Measurements from ENCODE around the gene PHACTR1.

- TF ChIP-seq CTCF (IDR thresholded peaks at IDR 0.05) (no peak), POLR2A (IDR thresholded peaks at IDR 0.05) (no peak)
Measured at GRCh38 chr6:13222048-13222447, 505.5 kb downstream of the PHACTR1 start.
